Suprapubic skin (tissue), 3 donors: ENCODE data around the gene PLXNC1.

Experiments used
- POLR2A ChIP-seq, 2 donors: fragments of 450-650 bp; IDR thresholded peaks; one replicate each; pipeline ENCODE4 v1.6.1; 2017; ENCODE audit warnings: antibody characterized with exemption in 2 of 2, mild to moderate bottlenecking in 2 of 2, moderate library complexity in 2 of 2
- TF ChIP-seq, protein P1 (sequence below), 2 donors: fragments of 200-600 bp in 1 of 2; fragments of 450-650 bp in 1 of 2; sonication (generic) in 1 of 2; IDR thresholded peaks; one replicate each; pipeline ENCODE4 v1.5.1; 2016 to 2019; ENCODE audit warnings: antibody characterized with exemption in 2 of 2, mild to moderate bottlenecking in 1 of 2, moderate library complexity in 1 of 2

DNA sequence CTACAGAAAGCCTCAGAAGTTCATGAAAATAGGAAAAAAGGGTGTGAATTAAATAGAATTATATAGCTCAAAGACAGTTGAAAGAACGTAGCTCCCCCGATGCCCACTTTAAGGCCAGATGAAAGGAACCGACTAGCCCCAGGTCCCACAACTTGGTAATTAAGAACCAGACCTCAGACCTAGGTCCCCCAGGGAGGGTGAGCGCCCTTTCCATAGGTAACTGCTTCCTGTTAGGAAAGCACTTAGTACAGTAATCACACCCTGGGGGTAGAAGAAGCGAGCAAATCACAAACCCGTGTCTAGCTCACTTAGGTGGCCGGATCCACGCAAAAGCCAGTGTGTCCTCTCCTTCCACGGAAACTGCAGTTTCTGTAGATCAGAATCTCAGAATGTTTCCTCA, 77.1 kb downstream of the PLXNC1 start:
- TF ChIP-seq, protein P1, sequence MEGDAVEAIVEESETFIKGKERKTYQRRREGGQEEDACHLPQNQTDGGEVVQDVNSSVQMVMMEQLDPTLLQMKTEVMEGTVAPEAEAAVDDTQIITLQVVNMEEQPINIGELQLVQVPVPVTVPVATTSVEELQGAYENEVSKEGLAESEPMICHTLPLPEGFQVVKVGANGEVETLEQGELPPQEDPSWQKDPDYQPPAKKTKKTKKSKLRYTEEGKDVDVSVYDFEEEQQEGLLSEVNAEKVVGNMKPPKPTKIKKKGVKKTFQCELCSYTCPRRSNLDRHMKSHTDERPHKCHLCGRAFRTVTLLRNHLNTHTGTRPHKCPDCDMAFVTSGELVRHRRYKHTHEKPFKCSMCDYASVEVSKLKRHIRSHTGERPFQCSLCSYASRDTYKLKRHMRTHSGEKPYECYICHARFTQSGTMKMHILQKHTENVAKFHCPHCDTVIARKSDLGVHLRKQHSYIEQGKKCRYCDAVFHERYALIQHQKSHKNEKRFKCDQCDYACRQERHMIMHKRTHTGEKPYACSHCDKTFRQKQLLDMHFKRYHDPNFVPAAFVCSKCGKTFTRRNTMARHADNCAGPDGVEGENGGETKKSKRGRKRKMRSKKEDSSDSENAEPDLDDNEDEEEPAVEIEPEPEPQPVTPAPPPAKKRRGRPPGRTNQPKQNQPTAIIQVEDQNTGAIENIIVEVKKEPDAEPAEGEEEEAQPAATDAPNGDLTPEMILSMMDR (IDR thresholded peaks at IDR 0.05), result no peak
- TF ChIP-seq POLR2A (IDR thresholded peaks at IDR 0.05), result no peak
